A549 treated with RU486 at 1 μM for 4 hours (cell line): Measurements from ENCODE around the gene GATA5. TPM values are rescaled to one million over a fixed set of nuclear protein-coding genes. Genes with fewer than 3 reads are reported as not detected.

ENCODE experiments used
- total RNA-seq: library from RNA; stranded (reverse); fragments of 200-300 nt; extraction: Qiagen RNA extraction; gene quantifications from 5 replicates; pipeline ENCODE4 v1.2.3, GENCODE V29; 2022; ENCODE audit warnings: low read depth

The GATA5 gene, protein sequence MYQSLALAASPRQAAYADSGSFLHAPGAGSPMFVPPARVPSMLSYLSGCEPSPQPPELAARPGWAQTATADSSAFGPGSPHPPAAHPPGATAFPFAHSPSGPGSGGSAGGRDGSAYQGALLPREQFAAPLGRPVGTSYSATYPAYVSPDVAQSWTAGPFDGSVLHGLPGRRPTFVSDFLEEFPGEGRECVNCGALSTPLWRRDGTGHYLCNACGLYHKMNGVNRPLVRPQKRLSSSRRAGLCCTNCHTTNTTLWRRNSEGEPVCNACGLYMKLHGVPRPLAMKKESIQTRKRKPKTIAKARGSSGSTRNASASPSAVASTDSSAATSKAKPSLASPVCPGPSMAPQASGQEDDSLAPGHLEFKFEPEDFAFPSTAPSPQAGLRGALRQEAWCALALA
- 0.45 to 0.88 TPM (median 0.83 TPM) in 5 replicates for total RNA-seq

DNA sequence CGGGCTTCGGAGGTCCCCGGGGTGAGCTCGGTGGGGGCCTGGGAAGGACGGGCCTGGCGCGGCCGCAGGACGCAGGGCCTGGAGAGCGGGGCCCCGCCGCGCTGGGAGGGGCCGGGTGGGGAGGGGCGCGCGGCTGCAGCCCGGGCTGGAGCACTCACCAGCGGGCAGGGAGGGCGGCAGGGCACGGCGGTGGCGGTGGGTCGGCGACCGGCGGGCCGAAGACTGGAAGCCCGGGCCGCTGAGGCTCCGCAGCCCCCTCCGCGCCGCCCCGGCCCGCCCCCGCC is at the start of gene GATA5:
TSS of gene GATA5 (minus strand) at position 224 of the 284 bp plus-strand sequence. CDS start 474 bp downstream, outside the sequence.

DNA sequence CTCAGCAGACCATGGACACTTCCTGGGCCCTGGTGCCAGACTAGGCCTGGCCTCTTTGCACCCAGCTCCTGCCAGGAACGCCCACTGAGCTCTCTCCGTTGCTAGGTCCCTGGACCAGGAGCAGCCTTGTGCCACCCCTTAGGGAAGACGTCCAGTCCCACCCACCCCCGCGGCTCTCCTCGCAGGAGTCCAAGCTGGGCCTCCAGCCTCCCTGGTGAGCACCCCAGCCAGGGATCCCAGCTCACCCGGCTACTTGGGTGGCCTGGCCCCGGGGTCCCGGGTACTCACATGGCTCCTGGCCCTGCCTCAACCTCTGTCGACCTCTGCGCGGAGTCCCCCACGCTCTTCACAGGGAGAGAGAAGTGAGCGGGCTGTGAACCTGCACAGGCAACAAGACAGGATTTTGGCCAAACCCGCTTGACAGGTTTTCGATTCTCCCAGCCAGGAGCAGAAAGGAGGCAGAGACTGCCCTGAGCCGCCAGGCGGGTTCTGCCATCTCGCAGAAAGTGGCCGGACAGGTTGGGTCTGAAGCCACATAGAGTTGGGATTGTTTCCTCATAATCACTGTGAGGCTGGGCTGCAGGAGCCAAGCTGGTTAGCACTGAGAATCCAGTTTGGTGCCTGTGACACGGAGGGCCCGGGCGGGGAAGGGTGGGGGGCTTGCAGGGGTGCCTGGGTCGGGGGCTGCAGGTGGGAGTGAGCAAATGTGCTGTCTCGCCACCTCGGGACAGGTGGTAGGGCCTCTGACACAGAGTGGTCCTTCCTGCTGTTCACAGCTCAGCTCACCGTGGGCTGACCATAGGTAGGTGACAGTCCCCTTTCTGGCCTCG is 48.4 kb downstream of the GATA5 start, which contains the start of gene RBBP8NL:
TSS of gene RBBP8NL (minus strand) at position 368 of the 830 bp plus-strand sequence. CDS start 7,892 bp downstream, outside the sequence.

Other genes starting within 250 kb of the GATA5 start
- gene OSBPL2, start 237.5 kb downstream of the GATA5 start, total RNA-seq = 15.6 to 20.1 TPM (median 17.8 TPM) in 5 replicates
- 155 to 197 TPM (median 177 TPM) in 5 replicates for gene ADRM1, start 173.0 kb downstream of the GATA5 start, total RNA-seq
- gene LAMA5, start 108.7 kb downstream of the GATA5 start, total RNA-seq = 195 to 408 TPM (median 321 TPM) in 5 replicates
- 2,577 to 3,032 TPM (median 2,708 TPM) in 5 replicates for gene RPS21, start 88.9 kb downstream of the GATA5 start, total RNA-seq
- 3.6 to 5.6 TPM (median 4.8 TPM) in 5 replicates for gene CABLES2, start 68.7 kb downstream of the GATA5 start, total RNA-seq
- 0.07 to 0.29 TPM (median 0.16 TPM) in 5 replicates for gene RBBP8NL, start 48.5 kb downstream of the GATA5 start, total RNA-seq
- gene SLCO4A1, start 166.5 kb upstream of the GATA5 start, total RNA-seq = 5.0 to 10.1 TPM (median 7.7 TPM) in 5 replicates
- gene NTSR1, start 232.8 kb upstream of the GATA5 start, total RNA-seq = 0.08 to 0.27 TPM (median 0.16 TPM) in 5 replicates